GM19372 (cell line): Measurements from ENCODE around the gene EDN1.

Experiments used
- ATAC-seq: cut with Tn5 transposase; IDR thresholded peaks from one replicate; pipeline ENCODE4 v1.9.1; 2021; ENCODE audit warnings: mild to moderate bottlenecking, low read depth, moderate library complexity; ENCODE audit not compliant: unreplicated experiment

Gene EDN1

GRCh38 chr6:12344296-12344695 lies 54.1 kb downstream of the EDN1 start:
- ATAC-seq, result no peak

- ATAC-seq, result no peak
Measured at GRCh38 chr6:12344961-12345693, 55.0 kb downstream of the EDN1 start.

GRCh38 chr6:12345694-12346058 lies 55.5 kb downstream of the EDN1 start:
- ATAC-seq, result no peak
